SH-SY5Y (cell line): ENCODE data around the gene ZDHHC4.

ENCODE experiments used
- GATA2 ChIP-seq: IDR thresholded peaks from 2 replicates; pipeline ENCODE4 v1.6.1; 2011; ENCODE audit warnings: mild to moderate bottlenecking, low read depth, low read length
- GATA3 ChIP-seq: IDR thresholded peaks from 2 replicates; pipeline ENCODE4 v1.6.1; 2011; ENCODE audit warnings: low read depth, mild to moderate bottlenecking, low read length, moderate library complexity

The ZDHHC4 gene

GRCh38 chr7:6634021-6634420 lies 56.8 kb downstream of the ZDHHC4 start:
- no peak for TF ChIP-seq GATA2
- no peak for TF ChIP-seq GATA3

DNA sequence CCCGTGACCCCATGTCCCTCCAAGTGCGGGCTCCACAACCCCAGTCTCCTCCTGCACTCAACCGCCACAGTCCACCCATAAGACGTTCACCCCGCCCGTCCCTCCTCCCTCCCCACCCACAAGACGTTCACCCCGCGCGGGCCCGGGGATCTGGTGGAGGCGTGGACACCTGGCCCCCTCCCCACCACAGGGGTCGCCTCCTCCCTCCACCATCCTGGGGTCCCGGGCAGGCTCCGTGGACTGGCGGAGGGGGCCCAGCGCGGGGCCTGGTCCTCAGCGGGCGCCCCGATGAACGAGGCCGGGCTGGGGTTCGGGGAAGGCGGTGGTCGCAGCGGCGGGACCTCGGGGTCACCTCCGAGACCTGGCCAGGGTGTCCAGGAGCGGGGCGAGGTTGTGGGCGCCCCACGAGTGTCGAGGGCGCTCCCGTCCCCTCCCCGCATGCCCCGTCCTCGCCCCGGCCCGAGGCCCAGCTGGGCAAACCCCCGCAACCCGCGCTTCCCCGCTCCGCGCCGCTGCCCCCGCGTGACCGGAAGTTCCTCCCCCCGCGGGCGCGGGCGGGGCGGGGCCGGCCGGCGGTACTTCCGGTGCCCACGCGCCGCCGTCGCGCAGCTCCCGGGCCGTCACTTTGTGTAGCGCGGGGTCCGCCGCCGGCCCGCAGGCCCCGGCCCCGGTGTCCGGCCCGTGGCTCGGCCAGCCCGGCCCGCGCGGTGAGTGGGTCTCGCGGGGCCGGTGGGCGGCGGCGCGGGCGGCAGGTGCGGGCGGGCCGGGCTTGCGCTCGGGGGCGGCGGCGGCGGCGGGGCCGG lies 59.7 kb downstream of the ZDHHC4 start, which contains the start of gene ZNF316:
TSS of gene ZNF316 (plus strand) at position 578 of the 803 bp plus-strand sequence. CDS start 5,092 bp downstream, outside the sequence.
- TF ChIP-seq GATA3 (no peak), GATA2 (no peak)

DNA sequence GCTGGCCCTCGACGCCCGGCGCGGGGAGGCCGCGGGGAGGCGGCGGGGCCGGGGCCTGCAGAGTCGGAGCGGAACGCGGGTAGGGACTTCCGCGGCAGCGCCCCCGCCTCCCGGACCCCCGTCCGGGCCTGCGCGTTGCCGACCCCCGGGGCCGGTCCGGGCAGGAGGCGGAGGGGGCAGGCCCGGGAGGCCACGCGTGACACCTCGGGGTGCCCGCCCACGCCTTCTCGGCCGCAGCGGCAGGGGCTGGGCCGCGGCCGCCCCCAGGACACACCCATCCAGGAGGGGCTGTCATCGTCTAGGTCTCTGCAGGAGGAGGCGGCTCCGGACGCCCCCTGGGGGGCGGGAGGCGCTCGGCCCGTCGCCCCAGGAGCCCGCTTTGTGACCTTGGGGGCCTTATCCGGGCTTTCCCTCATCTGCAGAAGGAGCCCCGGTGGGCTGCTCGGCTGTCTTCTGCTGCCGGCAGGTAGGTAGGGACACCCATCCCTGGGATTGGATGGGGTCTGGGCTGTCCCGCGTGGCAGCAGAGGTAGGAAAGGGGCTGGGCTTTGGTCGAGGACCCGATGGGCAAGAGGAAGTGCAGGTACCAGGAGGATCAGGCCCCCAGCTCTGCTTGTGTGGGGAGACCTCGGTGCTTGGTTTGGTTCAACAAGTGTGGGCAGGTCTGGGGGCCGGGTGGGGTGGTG lies 60.4 kb downstream of the ZDHHC4 start:
- TF ChIP-seq GATA2 = no peak
